Keratinocyte (primary cell): ENCODE results near the gene GZMH. TPM values are rescaled to one million over a fixed set of nuclear protein-coding genes. Genes with fewer than 3 reads are reported as not detected.

Source experiments
- DNase-seq: peaks from one replicate; pipeline ENCODE4 v3.0.0-alpha.2; 2011; ENCODE audit warnings: low read depth, missing footprints, low spot score
- FAIRE-seq: peaks from 2 replicates; lab custom pipeline; 2011; peaks lifted over from hg19 to GRCh38; lab: Jason Lieb, UNC
- H2AFZ ChIP-seq: 2 replicates; pipeline ENCODE4 v1.6.0; 2012; ENCODE audit warnings: low read length, control low read depth, inconsistent platforms; ENCODE audit not compliant: control insufficient read depth
- H3K27ac ChIP-seq: 2 replicates; pipeline ENCODE4 v1.5.1; 2011; ENCODE audit warnings: low read length; ENCODE audit not compliant: control insufficient read depth, insufficient read depth
- H3K27me3 ChIP-seq: 3 replicates; pipeline ENCODE4 v1.6.0; 2011; ENCODE audit warnings: low read length; ENCODE audit not compliant: control insufficient read depth, insufficient read depth; ENCODE audit errors: extremely low read depth
- H3K36me3 ChIP-seq, 2 experiments: 2 replicates in 1 of 2; 3 replicates in 1 of 2; pipeline ENCODE4 v1.5.1; 2011; ENCODE audit warnings: low read length in 2 of 2, mild to moderate bottlenecking in 1 of 2; ENCODE audit not compliant: control insufficient read depth in 2 of 2, insufficient read depth in 2 of 2; ENCODE audit errors: extremely low read depth in 1 of 2
- H3K4me1 ChIP-seq: 3 replicates; pipeline ENCODE4 v1.5.1; 2011; ENCODE audit warnings: low read length; ENCODE audit not compliant: control insufficient read depth, insufficient read depth; ENCODE audit errors: extremely low read depth
- H3K4me2 ChIP-seq: 3 replicates; pipeline ENCODE4 v1.6.0; 2011; ENCODE audit warnings: low read depth, low read length; ENCODE audit not compliant: control insufficient read depth, insufficient read depth; ENCODE audit errors: extremely low read depth
- H3K4me3 ChIP-seq, 3 experiments: fragments of 200-600 bp in 1 of 3; sonication (generic) in 1 of 3; 2 replicates in 2 of 3; 3 replicates in 1 of 3; pipeline ENCODE4 v1.5.1; 2011 to 2016; ENCODE audit warnings: low read length in 3 of 3, mild to moderate bottlenecking in 3 of 3, control low read depth in 2 of 3, inconsistent platforms in 1 of 3, low read depth in 1 of 3, mixed read lengths in 1 of 3, mixed run types in 1 of 3, moderate library complexity in 1 of 3; ENCODE audit not compliant: control insufficient read depth in 2 of 3, insufficient read depth in 2 of 3; ENCODE audit errors: extremely low read depth in 1 of 3
- H3K79me2 ChIP-seq: 2 replicates; pipeline ENCODE4 v1.6.0; 2012; ENCODE audit warnings: low read length; ENCODE audit not compliant: control insufficient read depth, insufficient read depth
- H3K9ac ChIP-seq: 3 replicates; pipeline ENCODE4 v1.6.0; 2011; ENCODE audit warnings: low read length; ENCODE audit not compliant: control insufficient read depth, insufficient read depth; ENCODE audit errors: extremely low read depth
- H3K9me1 ChIP-seq: 3 replicates; pipeline ENCODE4 v1.6.0; 2011; ENCODE audit warnings: low read length; ENCODE audit not compliant: control insufficient read depth, insufficient read depth; ENCODE audit errors: extremely low read depth
- H3K9me3 ChIP-seq: 2 replicates; pipeline ENCODE4 v1.5.1; 2012; ENCODE audit warnings: low read depth, low read length; ENCODE audit not compliant: control insufficient read depth
- H4K20me1 ChIP-seq: 3 replicates; pipeline ENCODE4 v1.6.0; 2011; ENCODE audit warnings: low read length; ENCODE audit not compliant: control insufficient read depth, insufficient read depth; ENCODE audit errors: extremely low read depth
- CTCF ChIP-seq, 3 experiments: IDR thresholded peaks in 1 of 3; conservative IDR thresholded peaks in 1 of 3; optimal IDR thresholded peaks in 1 of 3; 2 replicates in 2 of 3; 3 replicates in 1 of 3; pipeline versions ENCODE3 to v1.5.1; 2011; ENCODE audit warnings: low read length in 3 of 3, mild to moderate bottlenecking in 3 of 3, moderate library complexity in 2 of 3, control low read depth in 1 of 3, inconsistent platforms in 1 of 3; ENCODE audit not compliant: insufficient read depth in 2 of 3; ENCODE audit errors: extremely low read depth in 1 of 3
- EZH2 ChIP-seq: IDR thresholded peaks from one replicate; pipeline ENCODE4 v1.6.1; 2012; ENCODE audit warnings: inconsistent platforms, mild to moderate bottlenecking, low read length, moderate library complexity
- dilution Hi-C: fragments of 300-500 bp; cut with MboI; formaldehyde crosslinking; loops from one replicate; pipeline ENCODE4 v1.7.0; 2020; ENCODE audit warnings: low sequenced_read_pairs; ENCODE audit not compliant: extremely low pct_ligation_motif_present
- polyA plus RNA-seq, 5 experiments: library from polyadenylated mRNA; depleted of rRNA in 3 of 5; stranded (reverse) in 3 of 5; stranded (forward) in 1 of 5; unstranded in 1 of 5; fragments of >200 nt; gene quantifications; 1 replicate in 1 of 5; 2 replicates in 3 of 5; 3 replicates in 1 of 5; pipeline versions ENCODE4 v1.2.1 to v1.2.3, GENCODE V29; 2011 to 2012; ENCODE audit warnings: missing spikeins in 2 of 5, low read depth in 1 of 5, low replicate concordance in 1 of 5

GZMH gene
- polyA plus RNA-seq, 1 donor (not counting 4 experiments of a cell fraction or from before 2014, with no cell fraction given) = not detected

GRCh38 chr14:24632761-24633160 is 23.3 kb upstream of the GZMH start:
- Histone ChIP-seq H3K9me3 (no peaks in the 10 kb centered on the region), H4K20me1 (no peaks in the 10 kb centered on the region), H3K27me3 (no peaks in the 10 kb centered on the region), H3K9me1 (no peaks in the 10 kb centered on the region), H3K4me2 (no peak overlapping the region), H3K27ac (no peak overlapping the region), H3K4me3 (no peak overlapping the region), H3K4me1 (no peaks in the 10 kb centered on the region), H3K36me3 (no peaks in the 10 kb centered on the region), H3K9ac (no peak overlapping the region), H3K79me2 (no peaks in the 10 kb centered on the region), H2AFZ (no peak overlapping the region)
- DNase-seq = no peak
- no peak for TF ChIP-seq CTCF (optimal IDR thresholded peaks at IDR 0.05 in 1 of 3, IDR thresholded peaks at IDR 0.05 in 1 of 3, conservative IDR thresholded peaks at IDR 0.05 in 1 of 3; ENCODE audit: extremely low read depth in 1 of 3, insufficient read depth in 2 of 3, low read length in 3 of 3)
- TF ChIP-seq EZH2 = no peak
- dilution Hi-C loops = no loop called here
- no peak for FAIRE-seq

GRCh38 chr14:24632336-24632735 is 22.9 kb upstream of the GZMH start:
- no peak overlapping the region for H3K4me3 ChIP-seq
- no peak overlapping the region for H3K27ac ChIP-seq
- H3K27me3 ChIP-seq = no peaks in the 10 kb centered on the region
- no peak overlapping the region for H3K9ac ChIP-seq
- H3K4me1 ChIP-seq = no peaks in the 10 kb centered on the region
- no peak overlapping the region for H3K4me2 ChIP-seq
- H3K9me1 ChIP-seq = no peaks in the 10 kb centered on the region
- TF ChIP-seq EZH2 (no peak), CTCF (optimal IDR thresholded peaks at IDR 0.05 in 1 of 3, IDR thresholded peaks at IDR 0.05 in 1 of 3, conservative IDR thresholded peaks at IDR 0.05 in 1 of 3; ENCODE audit: extremely low read depth in 1 of 3, insufficient read depth in 2 of 3, low read length in 3 of 3) (no peak)
- H3K79me2 ChIP-seq = no peaks in the 10 kb centered on the region
- DNase-seq (no peak), FAIRE-seq (no peak)
- dilution Hi-C loops = no loop called here
- H3K36me3 ChIP-seq = no peaks in the 10 kb centered on the region
- H3K9me3 ChIP-seq = no peaks in the 10 kb centered on the region
- no peaks in the 10 kb centered on the region for H4K20me1 ChIP-seq
- no peak overlapping the region for H2AFZ ChIP-seq
